ENCODE results near the gene STAMBPL1.

STAMBPL1 gene

DNA sequence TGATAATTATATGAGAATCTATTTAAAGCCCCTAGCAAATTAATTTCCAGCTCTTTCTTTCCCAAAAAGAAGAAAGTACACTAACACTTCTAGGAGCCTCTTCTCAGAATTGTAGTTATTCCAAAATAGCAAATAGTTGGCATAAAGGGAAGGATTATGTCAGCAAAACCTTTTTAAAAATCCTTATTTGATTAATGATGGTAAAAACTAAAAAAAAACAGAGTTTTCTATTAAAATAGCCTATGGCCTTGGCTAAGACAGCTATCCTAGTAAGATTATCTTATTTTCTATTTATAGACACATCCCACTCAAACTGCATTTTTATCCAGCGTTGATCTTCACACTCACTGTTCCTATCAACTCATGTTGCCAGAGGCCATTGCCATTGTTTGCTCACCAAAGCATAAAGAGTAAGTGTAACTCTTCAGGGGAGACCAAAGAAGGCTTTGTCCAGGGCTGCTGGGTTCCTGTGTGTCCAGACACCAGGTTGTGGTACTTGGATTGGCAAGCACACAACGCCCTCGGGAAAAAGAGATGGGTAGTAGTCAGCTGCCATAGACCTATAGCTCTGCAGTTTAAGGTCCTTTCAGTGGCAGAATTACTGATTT, 41.0 kb downstream of the STAMBPL1 start:
- no peak for TF ChIP-seq CTCF (IDR thresholded peaks at IDR 0.05; ENCODE audit: control insufficient read depth, insufficient read depth, low read depth, low read length, missing control alignments)
- no peak overlapping the region for H3K4me3 ChIP-seq (ENCODE audit: control insufficient read depth, low read depth, low read length)
- no peak for DNase-seq (ENCODE audit: low read depth)

GRCh38 chr10:88922041-88922440, 42.0 kb downstream of the STAMBPL1 start:
- H3K4me3 ChIP-seq (ENCODE audit: control insufficient read depth, low read depth, low read length), result no peak overlapping the region
- TF ChIP-seq CTCF (IDR thresholded peaks at IDR 0.05; ENCODE audit: control insufficient read depth, insufficient read depth, low read depth, low read length, missing control alignments), result no peak
- DNase-seq (ENCODE audit: low read depth), result no peak

- no peak for DNase-seq (ENCODE audit: low read depth)
- no peak for TF ChIP-seq CTCF (IDR thresholded peaks at IDR 0.05; ENCODE audit: control insufficient read depth, insufficient read depth, low read depth, low read length, missing control alignments)
- H3K4me3 ChIP-seq (ENCODE audit: control insufficient read depth, low read depth, low read length), result no peak overlapping the region
These were observed 43.5 kb downstream of the STAMBPL1 start for GRCh38 chr10:88923520-88923919.

GRCh38 chr10:88926566-88927415, 46.7 kb downstream of the STAMBPL1 start:
- no peak overlapping the region for H3K4me3 ChIP-seq (ENCODE audit: control insufficient read depth, low read depth, low read length)
- peak; percentile 90 for DNase-seq (ENCODE audit: low read depth)
- no peak for TF ChIP-seq CTCF (IDR thresholded peaks at IDR 0.05; ENCODE audit: control insufficient read depth, insufficient read depth, low read depth, low read length, missing control alignments)

DNA sequence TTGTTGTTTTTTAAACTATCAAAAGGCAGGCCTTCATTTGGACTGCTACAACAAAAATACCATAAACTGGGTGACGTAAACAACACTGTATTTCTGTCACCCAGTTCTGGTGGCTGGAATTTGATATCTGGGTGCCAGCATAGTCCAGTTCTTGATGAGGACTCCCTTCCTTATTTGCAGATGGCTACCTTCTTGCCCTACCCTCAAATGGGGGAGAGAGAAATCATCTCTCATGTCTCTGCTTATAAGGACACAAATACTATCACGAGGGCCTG, 47.3 kb downstream of the STAMBPL1 start:
- H3K4me3 ChIP-seq (ENCODE audit: control insufficient read depth, low read depth, low read length), result no peak overlapping the region
- no peak for TF ChIP-seq CTCF (IDR thresholded peaks at IDR 0.05; ENCODE audit: control insufficient read depth, insufficient read depth, low read depth, low read length, missing control alignments)
- DNase-seq (ENCODE audit: low read depth), result no peak

GRCh38 chr10:88928254-88928653, 48.2 kb downstream of the STAMBPL1 start:
- TF ChIP-seq CTCF (IDR thresholded peaks at IDR 0.05; ENCODE audit: control insufficient read depth, insufficient read depth, low read depth, low read length, missing control alignments), result no peak
- DNase-seq (ENCODE audit: low read depth), result no peak
- H3K4me3 ChIP-seq (ENCODE audit: control insufficient read depth, low read depth, low read length), result no peak overlapping the region

Measured in AG09309 (cell line).